Endothelial cell of hepatic sinusoid (primary cell): ENCODE measurements around the gene ATOX1.

Experiments
- in situ Hi-C: cut with HindIII; loops from 2 replicates; pipeline ENCODE4 v1.10.0; 2017; ENCODE audit warnings: low sequenced_read_pairs

Gene ATOX1

DNA sequence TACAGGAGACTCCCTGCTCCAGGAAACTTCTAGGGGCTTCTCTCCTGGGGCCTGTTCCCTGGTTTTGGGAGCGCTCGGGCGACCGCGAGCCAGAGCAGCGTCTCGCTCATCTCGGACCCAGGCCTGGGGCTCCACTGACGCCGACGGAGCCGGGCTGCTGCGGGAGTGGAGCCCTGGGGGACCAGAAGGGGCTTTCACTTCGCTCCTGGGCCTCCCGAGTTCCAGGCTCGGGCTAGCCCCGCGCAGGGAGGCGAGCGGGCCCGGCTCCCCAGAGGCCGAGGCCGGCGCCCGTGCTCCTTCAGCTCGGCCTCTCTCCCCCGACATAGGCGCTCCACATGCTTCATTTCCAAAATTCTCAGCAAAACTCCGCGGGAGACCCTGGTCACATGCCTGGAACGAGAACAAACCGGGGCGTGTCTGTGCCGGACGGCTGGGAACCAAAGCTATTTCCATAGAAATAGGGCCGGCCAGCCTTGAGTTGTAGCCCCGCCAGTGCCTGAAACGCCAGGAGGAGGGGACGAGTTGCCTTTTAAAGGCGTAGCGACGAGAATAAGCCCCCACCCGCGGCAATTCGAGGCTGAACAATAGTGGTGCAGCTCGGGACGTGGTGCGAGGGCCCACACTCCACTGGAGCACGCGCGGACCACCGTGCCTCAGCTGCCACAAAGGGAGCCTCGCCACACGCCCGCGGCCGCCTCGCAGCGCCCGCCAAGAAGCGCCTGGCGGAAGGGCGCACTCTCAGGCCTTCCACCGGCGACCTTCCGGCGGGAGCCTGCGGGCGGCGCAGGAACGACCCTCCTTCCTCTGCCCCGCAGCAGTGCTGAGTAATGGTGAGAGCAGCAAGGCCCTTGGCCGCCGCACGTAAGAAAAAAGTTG is 12.2 kb upstream of the ATOX1 start:
- in situ Hi-C loops = no loop called here

DNA sequence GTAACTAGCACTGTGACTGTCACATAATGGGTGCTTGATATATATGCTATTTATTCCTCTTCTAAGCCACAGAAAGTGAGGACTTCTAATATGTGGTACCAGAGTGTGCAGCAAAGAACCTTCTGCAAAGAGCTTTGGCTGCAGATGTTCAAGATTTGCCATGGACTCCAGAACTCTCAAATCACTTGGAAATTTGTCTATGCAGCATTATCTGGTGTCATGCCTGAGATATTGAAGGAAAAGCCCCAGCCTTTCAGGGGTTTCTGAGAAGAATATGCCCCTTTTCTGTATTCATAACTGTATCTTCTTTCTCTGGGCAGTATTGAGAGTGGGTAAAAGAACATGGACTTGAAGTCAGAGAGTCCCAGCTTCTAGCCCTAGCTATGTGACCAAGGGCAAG is 8.5 kb upstream of the ATOX1 start:
- in situ Hi-C loops = no loop called here

DNA sequence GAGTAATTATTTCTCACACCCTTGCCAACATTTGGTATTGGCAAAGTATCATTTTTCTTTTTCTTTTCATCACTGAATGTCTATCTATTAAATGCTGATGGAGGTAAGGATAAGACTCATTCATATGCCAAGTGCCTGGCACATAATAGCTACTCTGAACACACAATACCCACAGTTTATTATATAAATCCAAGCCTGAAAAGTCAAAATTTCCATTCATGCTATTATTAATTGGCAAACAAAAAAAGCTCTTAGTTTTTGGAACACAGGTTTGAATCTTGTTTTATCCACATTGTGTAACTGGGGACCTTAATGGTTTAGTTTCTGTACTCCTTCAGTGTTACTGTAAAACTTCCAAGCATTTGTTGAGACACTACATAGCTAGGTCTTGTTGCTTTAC is 6.4 kb upstream of the ATOX1 start:
- in situ Hi-C loops = no loop called here

DNA sequence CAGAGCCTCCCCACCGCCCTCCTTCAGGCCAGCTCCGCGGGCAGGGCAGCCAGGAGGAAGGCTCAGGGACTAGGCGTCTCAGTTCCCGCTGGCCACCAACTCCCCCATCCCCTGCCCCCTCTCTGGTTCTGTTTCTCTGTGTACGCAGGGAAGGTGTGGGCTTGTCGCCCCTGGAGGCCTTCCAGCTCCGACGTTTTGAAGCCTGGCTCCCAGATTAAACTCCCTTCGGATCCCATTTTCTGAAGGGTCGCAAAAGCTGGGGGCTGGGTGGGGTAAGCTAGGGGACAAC is 346 bp downstream of the ATOX1 start:
- in situ Hi-C loops = no loop called here

DNA sequence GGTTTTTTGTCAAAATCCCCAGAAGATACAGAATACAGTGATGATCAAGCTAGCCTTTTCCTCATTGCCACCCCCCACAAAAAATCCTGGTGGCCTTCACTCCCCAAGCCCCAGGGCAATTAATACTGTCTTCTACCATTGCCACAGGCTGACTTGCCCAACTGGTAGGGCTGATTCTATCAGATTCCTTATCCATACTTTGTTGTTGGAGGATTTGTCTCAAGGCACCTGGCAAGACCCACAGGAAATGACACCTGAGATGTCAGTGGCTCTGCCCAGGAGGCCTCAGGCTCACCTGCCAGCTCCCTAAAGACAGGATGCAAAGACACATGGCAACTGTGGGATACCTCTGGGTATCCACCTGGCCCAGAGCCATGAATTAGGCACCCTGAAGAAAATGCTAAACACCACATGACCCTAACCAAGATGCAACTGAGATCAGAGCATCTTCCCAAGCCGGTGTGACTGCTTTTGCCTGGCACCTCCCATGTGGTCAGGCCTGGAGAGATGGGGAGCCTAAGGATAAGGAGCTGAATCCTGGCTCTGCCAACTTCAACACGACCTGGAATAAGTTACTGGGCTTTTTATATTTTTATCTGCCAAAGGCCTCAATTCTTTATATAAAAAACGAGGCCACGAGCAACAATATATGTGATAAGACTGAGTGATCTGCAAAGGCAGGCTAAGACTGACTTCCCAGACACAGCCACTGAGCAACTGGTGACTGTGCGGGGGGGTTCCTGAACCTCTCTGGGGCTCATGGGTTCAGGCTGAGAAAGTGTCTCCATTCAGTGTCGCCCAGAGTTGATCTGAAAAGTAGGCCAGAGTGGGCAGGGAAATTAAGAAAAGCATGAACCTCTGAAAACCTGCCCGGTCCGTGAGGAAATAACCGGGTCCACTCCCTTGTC is 944 bp downstream of the ATOX1 start:
- in situ Hi-C loops = no loop called here

DNA sequence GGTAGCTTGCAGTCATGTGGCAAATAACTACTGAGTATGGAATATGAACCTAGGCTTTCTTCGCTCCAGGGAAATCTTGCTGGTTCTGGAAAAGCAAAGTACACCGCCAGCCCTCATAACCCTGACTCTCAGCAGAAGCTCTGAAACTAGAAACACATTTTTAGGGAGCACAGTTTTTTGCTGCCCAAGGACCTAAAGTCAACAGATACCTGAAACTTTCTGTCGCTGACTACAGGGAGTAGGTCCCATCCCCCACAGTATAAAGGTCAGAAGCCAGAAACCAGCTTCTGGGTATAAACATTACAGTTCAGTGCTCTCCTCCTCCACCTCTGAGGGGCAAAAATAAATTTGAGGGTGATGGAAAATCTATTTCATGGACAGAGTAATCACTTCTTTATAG is 3.0 kb downstream of the ATOX1 start:
- in situ Hi-C loops = no loop called here

DNA sequence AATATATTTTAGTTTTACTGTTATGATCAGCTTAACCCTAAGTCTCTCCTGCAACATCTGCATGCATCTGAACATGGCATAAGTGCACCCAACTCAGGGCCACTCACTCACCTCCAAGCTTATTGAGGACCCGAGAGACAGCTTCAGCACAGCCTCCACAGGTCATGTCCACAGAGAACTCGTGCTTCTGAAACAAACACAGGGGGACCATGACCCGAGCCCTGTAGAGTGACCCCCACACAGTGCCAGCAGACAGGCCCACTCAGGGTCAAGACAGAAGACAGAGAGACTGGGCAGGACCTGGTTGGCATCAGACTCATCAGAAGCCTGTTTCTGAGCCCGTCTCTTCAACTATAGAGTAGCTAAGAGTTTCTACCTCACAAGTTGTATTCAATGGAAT is 6.8 kb downstream of the ATOX1 start:
- in situ Hi-C loops = no loop called here

DNA sequence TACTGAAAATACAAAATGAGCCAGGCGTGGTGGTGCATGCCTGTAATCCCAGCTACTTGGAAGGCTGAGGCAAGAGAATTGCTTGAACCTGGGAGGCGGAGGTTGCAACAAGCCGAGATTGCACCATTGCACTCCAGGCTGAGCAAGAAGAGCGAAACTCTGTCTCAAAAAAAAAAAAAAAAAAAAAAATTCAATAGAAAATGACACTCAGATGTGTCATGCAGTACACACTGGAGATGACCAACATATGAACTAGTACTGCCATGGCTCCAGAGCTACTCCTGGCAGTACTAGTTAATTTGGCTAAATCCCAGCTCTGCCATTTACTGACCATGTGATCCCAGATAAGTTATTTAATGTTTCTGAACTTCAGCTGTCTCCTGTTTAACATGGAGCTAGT is 7.3 kb downstream of the ATOX1 start:
- in situ Hi-C loops = no loop called here

DNA sequence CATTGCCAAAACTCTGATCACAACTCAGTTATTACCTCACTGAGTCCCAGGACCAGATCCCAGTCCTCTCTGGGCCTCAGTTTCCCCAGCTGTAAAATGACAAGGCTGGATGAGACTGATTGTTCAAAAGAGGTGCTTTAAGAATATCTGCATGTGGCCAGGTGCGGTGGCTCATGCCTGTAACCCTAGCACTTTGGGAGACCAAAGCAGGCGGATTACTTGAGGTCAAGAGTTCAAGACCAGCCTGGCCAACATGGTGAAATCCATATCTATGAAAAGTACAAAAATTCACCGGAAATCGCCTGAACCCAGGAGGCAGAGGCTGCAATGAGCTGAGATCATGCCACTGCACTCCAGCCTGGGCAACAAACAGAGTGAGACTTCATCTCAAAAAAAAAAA is 8.3 kb downstream of the ATOX1 start:
- in situ Hi-C loops = no loop called here

DNA sequence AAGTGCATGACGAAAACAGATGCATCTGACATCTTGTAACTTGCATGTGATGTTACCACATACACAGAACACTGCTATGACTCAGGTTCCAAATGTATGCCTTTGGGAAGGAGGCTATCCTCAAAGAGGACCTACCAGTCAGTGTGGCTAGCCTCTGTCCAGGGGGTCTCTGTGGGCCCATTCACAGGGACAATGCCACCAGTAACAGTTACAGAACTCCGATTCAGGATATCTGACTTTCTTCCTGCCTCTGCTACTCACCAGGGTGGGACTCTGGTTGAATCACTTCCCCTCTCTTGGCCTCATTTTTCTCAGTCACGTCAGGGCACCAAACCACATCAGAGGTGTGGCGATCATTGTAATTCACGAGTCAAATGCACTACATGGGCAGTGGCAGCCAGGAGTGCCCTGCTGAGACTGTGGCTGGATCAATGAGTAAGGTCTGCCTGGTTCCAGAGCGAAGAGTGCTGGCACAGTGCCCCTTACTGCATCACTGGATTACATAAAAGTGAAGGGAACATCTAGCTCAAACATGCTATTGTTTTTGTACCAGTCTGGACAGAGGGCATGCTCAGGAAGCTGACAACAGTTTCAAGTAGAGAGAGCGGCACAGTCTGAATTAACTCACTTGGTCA is 13.2 kb downstream of the ATOX1 start:
- in situ Hi-C loops = no loop called here

DNA sequence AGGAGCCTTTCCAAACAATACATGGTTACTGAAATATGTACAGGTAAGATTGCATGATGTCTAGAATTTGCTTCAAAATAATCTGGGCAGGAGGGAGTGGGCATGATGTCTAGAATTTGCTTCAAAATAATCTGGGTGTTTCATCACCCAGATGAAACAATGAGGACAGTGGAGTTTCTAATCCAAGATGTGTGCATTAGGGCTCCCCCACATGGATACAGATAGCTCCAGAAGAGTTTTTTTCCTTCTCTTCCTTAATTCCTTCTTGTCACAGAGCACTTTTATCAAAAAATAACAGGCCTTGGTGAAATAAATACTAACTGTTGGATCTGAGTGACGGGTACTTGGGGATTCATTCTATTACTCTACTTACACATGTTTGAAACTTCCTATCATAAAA is 14.9 kb downstream of the ATOX1 start:
- in situ Hi-C loops = loop anchor here (5.0 kb wide), 2 partner anchors 71 to 296 kb away; partner anchors contain the start of gene SLC36A1

DNA sequence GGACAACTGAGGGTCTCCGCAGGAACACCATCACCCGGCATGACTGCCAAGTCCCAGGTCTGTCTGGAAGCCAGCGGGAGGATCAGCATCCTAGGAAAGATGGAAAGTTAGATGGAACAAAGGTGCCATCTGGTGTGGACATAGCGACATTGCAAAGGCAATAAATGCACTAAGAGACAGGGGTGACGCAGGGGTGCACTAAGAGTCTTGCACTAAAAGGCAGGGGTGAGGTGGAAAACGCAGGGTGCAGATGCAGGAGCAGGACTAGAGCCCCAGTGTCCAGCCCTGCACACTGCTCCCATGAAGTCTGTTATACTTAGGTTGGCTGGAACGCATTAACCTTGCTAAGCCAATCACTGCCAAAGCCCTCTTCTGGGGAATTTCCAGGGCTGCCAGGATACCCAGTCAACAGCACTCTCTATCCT is 15.5 kb downstream of the ATOX1 start:
- in situ Hi-C loops = loop anchor here (5.0 kb wide), 2 partner anchors 71 to 296 kb away; partner anchors contain the start of gene SLC36A1

DNA sequence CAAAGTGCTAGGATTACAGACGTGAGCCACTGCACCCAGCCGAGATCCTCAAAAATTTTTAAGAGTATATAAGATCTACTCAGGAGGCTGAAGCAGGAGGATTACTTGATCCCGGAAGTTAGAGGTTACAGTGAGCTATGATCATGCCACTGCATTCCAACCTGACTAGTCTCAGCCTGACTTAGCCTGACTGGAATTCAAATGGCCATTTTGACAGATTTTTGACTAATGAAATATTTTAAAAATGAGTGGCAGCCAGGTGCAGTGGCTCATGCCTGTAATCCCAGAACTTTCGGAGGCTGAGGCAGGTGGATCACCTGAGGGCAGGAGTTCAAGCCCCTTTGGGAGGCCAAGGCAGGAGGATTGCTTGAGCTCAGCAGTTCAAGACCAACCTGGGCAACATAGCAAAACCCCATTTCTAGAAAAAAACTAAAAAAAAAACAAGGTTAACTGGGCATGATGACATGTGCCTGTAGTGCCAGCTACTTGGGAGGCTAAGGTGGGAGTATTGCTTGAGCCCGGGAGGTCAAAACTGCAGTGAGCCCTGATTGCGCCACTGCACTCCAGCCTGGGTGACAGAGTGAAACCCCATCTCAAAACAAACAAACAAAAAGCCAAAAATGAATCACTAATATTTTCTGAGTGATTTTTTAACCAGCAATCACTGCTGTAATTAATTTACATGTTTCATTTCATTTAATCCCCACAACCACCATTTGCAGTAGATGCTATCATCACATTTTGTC is 16.6 kb downstream of the ATOX1 start:
- in situ Hi-C loops = loop anchor here (5.0 kb wide), 2 partner anchors 70 to 295 kb away; partner anchors contain the start of gene SLC36A1

DNA sequence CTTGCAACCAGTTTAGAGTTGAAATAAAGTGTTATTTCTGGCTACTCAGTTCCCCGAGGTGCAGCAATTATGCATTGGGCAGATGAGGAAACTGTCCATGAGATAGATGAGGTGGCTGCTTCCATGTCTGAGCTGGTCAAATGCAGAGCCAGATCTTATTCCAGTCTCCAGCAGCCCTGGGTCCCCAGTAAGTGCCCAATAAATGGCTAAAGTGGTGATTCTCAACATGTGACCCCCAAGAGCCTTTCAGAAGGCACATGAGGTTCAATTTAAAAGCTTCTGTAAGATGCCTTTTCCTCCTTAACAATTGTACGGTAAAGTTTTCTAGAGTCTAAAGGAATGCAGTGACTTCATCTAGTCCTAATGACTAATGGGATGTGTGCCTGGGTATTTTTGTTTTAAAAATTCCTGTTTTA is 17.5 kb downstream of the ATOX1 start:
- in situ Hi-C loops = loop anchor here (5.0 kb wide), 2 partner anchors 69 to 294 kb away; partner anchors contain the start of gene SLC36A1

DNA sequence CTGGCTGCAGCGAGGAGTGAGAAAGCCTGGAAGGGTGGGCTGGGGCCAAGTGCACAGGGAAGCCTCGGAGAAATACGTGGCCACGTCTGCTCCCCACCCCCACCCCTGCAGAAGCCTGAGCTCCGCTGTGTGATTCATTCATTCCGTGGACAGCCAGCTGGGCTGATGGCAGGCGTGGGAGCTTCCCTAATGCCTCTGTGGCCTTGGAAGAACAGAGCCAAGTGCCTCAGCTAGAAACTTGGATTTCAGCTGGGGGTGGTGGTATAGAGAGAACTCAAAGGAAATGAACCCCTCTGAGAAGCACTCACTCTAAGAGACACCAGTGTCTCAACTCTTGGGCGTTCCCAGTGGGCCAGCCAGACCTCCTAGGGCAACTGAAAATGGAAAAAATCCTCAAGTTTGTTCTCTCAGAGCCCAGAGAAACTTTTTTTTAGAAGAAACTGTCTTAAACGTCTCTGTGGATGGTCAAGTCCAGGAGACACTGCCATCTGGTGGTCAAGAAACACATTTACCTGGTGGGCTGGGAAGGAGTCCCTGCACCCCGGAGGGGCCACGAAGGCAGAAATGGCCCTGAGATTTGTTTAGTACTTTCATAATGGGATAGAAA is 18.0 kb downstream of the ATOX1 start:
- in situ Hi-C loops = loop anchor here (5.0 kb wide), 2 partner anchors 68 to 293 kb away; partner anchors contain the start of gene SLC36A1

DNA sequence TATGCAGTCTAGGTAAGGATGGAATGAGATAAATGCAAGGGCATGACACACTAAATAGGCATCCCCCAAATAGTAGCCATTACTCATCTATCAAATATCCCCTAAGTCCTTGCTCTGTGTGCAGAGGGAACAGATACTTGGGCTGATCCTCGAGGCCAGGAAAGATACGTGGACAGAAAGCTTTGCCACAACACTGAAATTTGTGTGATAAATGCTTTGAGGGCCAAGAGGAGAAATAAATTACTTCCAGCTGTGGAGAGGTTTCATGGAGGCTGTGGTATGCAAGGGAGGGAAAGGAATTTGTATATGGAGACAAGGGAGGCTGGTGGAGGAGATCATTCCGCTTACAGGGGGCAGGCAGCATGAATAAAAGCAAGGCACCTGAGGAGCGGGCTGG is 18.5 kb downstream of the ATOX1 start:
- in situ Hi-C loops = loop anchor here (5.0 kb wide), 2 partner anchors 68 to 293 kb away; partner anchors contain the start of gene SLC36A1

DNA sequence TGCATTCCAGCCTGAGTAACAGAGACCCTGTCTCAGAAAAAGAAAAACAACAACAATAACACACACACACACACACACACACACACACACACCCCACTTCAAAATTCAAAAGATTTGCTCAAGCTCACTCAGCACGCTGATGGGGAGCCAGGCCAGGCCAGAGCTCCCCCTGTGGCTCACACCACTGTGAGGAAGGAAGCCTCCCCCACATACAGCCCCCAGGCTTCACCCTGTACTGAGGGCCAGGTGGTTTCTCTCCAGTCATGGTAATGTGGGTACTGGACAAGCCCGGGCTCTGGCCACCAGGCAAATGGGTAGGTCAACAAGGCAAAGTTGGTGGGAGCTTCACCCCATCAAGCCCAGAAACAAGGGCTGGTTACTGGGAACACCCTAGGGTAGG is 19.0 kb downstream of the ATOX1 start:
- in situ Hi-C loops = no loop called here

DNA sequence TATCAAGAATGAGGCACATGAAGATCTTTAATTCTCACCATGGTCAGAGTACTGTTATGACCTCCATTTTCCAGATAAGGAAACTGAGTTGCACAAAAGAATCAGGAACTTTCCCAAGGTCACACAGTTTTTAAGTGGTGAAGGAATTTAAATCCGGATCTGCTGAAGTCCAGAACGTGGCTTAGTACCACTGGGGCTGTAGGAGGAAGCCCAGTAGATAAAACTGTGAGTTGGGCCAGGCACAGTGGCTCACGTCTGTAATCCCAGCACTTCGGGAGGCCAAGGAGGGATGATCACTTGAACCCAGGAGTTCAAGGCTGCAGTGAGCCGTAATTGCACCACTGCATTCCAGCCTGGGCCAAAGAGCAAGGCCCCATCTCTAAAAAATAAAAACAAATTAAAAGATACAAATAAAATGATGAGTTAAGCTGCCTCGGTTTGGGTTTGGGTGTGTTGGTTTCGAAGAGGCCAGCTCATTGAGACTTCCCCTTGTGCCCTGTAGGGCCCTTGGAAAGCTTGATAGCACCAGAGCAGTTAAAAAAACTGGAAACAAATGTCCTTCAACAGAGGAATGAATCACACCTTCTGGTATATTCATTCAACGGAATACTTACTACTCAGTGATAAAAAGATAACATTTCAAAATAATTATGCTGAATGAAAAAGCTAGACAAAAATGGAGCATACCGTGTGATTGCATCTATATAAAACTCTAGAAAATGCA is 20.1 kb downstream of the ATOX1 start:
- in situ Hi-C loops = no loop called here

DNA sequence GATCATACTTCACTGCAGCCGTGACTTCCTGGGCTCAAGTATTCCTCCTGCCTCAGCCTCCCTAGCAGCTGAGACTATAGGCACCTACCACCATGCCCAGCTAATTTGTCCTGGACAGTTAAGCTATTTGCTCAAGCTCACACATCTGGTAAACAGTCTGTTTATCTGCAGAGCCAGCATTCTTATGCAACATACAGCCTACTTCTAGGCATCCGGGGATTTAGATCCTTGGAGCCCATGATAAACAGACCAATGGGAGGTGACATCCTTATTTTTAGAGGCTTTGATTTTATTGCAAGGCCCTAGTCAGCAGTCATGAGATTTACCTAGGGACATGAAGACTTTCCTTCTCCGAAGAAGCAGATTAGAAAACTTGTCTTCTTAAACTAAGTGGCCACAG is 21.0 kb downstream of the ATOX1 start:
- in situ Hi-C loops = no loop called here
